D341Med (cell line): ENCODE data around the gene ZNF469.

Experiments used
- DNase-seq: peaks from one replicate; pipeline ENCODE4 v3.0.0; 2012; ENCODE audit warnings: low spot score

ZNF469 gene

DNA sequence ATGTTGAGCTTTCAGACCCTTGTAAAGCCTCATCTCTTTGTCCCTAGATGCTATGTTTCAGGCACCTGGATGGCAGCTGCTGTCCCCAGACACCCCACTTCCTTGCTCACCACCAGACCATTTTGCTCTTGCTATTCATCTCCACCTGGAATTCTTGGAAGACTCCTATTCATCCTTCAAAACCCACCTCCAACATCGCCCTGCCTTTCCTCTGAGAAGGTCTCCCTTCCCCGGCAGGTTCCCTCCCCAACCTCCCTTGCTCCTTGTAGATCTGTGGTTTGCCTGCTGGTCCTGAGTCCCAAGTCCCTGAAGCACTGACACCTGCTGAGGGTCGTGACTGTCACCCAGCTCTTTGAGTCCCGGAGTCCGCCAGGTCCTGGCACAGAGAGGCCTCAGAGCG, 9.9 kb downstream of the ZNF469 start:
- DNase-seq = no peak

DNA sequence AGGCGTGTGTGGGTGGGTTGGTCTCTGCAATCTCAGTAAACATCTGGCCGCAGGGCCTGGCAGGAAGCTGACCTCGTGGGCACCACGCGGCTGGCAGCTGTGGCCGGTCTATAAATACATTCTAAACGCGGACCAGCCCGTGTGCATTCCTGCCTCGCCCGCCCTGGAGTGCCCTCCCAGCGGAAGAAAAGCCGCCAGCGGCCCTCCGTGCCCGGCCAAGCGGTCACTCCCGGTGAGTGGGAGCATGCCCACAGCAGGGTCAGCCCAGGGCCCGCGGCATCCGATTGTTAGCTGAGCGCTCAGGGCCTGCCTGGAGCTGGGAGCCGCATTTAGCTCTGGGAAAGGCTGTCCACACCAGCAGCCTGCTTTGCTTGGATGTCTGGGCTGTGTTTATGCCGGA, 10.3 kb downstream of the ZNF469 start:
- DNase-seq = no peak

DNA sequence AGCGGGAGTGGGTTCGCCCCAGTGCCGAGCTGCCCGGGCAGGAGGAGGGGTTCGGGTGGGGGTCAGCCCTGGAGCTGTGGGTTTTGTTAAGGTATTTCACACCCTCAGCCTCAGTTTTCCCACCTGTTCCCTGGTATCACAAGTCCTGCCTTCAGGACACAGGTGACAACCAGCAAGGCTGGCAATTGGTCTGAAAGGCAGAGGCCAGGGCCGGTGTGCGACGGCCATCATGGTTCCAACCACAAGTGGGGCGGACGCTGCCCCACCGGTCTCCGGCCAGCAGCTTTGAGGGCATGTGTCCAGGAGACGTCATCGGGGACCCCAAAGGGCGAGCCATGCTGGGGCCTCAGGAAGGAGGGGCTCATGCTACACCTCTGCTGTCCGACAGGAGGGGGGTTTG, 10.8 kb downstream of the ZNF469 start:
- DNase-seq = no peak

DNA sequence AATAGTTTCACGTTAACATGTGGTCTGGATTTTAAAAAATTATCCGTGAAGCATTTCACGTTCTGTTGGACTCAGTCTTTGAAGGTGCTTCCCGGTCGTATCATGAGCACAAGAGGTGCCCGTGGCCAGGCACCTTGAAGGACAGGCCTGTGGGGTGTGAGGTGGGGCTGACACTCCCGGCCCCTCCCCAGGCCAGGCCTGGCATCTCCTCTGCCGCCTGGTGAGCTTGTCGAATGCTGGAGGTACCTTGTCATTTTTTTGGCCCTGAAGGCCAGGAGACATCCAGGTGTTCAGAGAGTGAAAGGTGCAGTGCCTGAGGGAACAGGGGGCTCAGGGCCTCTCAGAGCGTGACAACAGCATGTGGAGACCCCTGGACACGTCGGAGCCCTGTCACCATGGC, 11.7 kb downstream of the ZNF469 start:
- no peak for DNase-seq

DNA sequence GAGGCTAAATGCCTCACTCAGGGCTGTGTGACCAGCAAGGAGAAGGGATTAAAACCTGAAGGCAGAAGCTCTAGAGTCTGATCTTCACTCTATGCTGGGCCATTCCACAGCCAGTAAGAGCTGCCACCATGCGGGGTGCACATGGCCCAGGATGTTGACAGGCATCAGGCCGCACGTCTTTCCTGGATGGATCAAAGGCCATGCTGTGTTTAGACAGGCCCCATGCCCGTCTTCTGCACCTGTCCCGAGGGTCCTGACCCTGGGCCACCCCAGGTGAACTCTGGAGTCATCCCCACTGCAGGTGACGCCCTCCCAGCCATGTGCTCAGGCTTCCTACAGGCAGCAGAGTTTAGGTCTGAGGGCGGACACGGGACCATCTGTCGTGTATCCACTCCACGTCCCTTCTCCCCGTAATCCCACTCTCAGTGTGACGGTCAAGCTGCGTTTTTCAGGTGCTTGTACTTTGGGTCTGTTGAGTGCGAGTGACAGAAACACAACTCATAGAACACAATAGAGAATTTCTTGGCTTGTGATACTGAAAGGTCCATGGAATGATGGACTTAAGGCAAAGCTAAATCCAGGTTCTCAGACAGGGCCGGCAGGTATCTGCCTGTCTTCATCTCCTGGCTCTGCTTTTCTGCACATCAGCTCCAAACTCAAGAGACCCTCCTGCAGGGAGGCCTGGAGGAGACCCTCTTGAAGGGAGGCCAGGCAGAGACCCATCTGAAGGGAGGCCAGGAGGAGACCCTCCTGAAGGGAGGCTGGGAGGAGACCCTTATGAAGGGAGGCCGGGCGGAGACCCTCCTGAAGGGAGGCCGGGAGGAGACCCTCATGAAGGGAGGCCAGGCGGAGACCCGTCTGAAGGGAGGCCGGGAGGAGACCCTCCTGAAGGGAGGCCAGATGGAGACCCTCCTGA, 13.2 kb downstream of the ZNF469 start:
- DNase-seq = no peak

DNA sequence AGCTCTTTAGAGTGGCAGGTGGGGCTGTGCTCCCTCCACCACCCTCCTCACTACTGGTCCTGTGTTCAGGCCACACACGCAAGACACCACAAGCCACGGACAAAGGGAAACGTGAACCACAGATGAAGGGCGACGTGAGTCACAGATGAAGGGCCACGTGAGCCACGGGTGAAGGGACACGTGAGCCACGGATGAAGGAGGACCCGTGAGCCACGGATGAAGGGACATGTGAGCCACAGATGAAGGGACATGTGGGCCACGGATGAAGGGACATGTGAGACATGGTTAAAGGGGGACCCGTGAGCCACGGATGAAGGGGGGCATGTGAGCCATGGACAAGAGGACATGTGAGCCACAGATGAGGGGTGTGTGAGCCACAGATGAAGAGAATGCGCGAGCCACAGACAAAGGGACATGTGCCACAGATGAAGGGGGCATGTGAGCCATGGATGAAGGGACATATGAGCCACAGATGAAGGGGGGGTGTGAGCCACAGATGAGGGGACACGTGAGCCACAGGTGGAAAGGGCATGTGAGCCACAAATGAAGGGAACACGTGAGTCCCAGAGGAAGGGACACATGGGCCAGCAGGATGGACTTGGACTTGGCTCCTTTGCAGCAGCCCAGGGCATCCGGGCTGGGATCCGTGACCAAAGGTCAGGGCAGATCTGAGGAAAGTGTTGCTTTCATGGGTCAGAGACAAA, 15.6 kb downstream of the ZNF469 start:
- DNase-seq = no peak

DNA sequence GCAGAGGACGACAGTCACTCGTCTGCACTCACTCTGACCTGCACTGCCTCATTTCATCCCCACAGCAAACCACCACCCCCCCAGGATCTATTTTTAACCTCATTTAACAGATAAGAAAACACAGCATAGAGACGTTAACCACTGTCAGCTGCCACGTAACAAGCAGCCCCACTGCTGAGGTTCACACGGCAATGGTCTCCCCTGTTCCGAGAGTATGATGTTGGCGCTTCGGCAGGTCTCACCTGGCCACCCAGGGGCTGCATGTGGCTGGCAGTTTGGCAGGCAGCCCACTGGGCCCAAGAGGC, 16.1 kb downstream of the ZNF469 start:
- DNase-seq = no peak

DNA sequence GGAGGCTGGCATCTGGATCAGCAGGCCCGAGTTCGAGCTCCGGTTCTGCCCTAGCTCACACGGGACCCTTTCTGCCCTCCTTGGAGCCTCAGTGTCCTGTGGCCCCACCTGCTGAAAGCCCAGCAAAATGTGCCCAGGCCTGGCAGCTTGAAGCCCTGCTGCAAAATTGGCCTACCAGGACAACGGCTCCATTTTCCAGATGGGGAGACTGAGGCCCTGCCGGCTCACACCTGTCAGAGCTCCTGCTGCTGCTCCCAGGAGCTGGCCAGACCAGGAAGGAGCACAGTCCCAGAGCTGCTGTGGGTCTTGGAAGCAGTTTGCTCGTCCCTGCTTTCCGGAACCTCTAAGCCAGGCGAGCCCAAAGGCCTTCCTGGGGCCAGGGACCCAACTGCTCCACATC, 17.4 kb downstream of the ZNF469 start:
- no peak for DNase-seq

DNA sequence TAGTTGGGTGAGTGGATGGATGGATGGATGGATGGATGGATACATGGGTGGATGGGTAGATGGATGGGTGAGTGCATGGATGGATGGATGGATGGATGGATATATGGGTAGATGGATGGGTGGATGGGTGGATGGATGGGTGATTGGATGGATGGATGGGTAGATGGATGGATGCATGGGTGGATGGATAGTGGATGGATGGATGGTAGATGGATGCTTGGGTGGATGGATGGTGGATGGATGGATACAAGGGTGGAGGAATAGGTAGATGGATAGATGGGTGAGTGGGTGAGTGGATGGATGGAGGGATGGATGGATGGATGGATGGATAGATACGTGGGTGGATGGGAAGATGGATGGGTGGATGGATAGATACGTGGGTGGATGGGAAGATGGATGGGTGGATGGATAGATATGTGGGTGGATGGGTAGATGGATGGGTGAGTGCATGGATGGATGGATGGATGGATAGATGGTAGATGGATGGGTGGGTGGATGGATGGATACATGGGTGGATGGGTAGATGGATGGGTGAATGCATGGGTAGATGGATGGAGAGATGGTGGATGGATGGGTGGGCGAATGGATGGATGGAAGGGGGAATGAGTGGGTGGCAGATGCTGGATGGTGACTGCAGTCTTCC, 19.0 kb downstream of the ZNF469 start:
- no peak for DNase-seq

DNA sequence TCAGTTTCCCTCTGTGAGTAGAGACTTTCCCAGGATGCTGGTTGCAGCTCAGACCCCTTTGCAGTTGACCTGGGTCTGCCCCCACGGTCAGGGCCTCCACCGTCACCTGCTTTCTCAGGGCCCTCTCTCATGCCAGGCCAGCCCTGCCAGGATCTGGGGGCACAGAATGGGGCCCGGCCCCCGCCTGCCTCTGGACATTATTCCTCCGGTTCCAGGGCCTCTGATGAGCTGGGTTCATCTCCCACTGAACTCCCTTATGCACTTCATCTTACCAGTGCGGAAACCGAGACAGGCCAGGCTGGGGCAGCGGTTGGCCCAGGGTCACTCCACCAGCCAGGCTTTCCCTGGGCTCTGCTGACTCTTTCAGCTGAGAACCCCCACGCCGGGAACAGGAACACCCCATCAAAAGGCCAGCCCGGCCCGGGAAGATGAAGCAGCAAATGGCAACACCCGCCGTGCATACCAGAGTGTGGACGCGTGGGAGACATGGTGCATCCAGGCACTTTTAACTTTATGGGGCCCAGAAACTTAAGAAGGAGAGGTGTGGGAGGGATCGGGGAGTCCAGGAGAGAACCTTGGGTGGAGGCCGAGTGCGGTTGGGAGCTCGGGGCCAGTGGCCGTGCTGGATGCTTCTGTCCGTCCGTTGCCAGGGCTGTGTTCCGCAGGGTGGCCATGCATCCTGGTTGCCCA, 19.9 kb downstream of the ZNF469 start:
- DNase-seq = no peak

DNA sequence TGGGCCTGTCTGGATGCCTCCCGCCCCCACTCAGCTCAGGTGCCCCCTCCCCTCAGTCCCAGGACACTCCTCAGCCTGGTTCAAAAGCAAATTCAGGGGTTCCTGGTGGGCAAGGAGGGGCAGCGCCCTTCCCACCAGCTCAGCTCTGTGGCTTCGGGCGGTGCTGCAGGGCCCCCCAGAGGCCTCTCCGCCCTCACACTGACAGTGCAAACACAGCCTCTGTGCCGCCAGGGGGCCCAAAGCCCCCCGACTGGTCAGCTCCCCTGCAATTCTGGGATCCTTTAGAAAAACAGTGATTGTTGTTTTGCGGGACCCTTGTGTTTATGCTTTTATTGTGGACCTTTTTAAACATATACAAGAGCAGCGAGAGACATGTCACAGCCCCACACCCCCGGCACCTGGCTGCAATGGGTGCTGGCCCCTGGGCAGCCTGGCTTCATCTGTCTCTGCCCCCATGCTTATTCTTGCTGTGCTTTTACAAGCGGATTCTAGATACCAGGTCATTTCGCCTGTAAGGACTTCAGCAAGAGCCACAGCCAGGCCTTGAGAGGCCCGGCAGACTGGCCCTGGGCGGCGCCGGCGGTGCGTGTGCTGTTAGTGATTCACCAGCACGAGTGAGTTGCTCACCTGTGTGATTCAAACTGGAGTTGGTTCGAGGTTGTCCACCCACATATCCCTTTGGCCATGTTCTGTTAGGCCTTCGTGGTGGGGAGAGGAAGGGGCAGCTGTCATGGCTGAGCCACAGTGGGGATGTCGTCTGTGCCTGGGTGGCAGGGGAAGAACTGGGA, 21.2 kb downstream of the ZNF469 start:
- DNase-seq = no peak

DNA sequence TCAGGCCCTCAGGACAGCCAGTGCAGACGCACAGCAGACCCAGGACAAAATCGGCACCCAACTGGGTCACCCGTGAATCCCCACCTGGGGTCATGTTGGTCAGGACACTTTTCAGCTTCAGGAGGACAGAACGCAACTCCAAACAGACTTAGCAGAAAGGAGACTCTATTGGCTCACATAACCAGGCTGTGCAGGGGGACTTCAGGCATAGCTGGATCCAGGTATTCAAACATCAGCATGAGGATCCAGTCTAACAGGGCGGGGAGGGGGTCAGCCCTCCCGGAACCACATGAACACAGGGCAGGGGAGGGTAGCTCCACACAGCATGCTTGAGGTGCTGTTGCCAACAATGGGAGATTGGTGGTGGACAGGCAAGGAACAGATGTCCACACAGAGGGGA, 22.0 kb downstream of the ZNF469 start:
- no peak for DNase-seq

DNA sequence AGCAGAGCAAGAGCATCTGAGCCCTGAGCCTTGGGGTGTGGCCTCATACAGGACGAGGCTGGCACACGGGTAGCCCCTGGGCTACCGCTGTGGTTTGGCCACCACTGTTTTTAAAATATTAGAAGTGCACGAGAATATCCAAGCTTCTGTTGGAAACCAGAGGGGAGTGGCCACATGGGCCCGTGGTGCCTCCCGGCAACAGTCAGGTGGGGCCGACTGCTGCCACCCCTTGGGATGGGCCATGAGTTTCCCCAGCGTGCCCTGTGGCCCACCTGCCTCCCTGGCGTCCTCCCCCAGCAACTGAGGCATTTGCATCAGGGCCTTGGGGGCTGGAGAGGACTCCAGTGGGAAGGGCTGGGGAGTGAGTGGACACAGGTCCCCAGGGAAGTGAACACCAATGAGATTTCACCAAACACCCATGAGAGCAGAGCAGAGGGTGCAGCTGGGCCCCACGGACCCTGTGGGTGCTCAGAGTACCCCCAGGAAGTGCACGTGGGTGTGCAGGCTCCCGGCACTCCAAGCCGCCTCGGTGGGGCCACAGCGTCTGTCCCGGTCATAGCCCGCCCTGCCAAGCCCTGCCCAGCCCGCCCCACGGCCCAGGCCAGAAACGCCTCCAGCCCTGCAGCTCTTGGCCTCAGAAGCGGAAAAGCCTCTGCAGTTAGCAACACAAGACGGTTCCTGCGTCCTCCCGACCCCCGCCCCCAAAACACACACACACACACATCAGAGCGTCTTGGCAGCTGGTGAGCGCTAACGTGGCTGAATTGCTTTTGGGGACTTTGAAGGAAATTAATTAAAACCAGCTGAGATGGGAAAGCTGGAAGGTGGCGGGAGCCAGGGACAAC, 22.7 kb downstream of the ZNF469 start:
- no peak for DNase-seq

DNA sequence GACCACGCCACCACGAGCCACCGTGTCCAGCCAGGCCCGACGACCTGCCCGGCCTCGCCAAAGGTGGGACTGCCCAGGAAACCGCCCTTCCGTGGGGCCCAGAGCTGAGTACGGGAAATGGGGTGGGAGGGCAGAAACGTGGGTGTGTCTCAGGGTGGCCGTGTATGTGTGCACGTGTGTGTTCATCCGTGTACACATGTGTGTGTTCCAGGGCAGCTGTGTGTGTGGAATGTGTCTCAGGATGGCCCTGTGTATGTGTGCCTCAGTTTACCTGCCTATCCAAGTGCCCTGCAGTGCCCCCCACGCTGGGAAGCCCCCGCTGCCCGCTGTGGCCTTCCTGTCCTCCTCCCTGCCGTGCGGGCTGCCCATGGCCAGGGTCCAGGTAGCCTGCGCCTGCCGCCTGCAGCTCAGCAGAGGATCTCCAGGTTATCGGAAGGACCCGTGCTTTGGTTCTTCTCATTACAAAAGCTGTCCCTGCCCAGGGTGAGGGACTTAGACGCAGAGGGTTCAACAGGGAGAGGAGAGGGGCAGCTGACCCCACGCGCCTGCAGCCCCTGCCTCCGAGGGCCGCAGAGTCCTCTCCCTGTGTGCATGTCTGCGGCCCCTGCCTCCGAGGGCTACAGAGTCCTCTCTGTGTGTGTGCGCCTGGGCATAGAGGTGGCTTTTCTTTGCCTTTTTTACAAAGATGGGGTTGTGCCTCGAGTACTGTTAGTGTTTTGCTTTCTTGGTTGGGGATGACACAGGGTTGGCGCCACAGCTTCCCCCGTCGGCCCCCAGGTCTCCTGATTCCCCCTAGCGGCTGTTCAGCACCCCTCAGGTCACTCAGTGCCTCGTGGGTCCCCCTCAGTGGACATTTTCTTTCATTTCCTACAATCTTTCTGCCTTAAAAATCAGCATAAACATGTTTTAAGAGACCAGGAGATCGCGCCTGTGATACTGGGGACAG, 23.6 kb downstream of the ZNF469 start:
- DNase-seq = no peak

DNA sequence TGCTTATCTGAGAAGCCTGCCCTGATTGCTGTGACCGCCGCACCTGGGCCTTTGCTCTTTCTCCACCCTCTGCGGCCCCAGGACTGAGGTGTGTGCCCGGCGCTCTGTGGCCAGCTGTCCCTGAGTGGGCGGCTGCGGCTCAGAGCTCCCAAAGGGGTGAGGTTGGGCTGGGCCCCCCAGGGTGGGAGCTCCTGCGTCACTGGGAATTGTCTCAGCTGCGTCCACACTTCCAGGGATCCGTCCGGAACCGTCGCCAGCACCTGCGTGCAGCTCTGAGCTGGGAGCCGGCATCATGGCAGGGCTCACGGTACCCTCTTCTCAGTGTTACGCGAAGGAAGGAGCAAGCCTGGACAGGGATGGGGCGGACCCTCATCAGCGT, 24.3 kb downstream of the ZNF469 start:
- no peak for DNase-seq

DNA sequence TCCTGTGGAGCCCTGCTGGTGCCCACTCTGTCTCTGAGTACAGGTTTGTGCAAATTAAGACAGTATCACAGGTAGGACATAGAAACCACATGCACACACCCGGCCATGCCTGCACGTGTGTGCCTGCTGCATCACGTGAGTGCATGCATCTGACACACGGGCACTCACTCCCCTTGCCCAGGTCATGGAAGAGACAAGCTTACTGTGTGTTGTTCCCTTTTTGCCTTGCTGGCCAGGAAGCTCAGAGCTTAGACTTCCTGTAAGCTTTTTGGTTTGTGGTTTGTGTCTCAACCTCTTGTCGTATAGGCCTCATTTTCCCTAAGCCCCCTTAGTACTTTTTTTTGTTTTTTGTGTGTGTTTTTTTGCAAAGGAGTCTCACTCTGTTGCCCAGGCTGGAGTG, 25.0 kb downstream of the ZNF469 start:
- no peak for DNase-seq

DNA sequence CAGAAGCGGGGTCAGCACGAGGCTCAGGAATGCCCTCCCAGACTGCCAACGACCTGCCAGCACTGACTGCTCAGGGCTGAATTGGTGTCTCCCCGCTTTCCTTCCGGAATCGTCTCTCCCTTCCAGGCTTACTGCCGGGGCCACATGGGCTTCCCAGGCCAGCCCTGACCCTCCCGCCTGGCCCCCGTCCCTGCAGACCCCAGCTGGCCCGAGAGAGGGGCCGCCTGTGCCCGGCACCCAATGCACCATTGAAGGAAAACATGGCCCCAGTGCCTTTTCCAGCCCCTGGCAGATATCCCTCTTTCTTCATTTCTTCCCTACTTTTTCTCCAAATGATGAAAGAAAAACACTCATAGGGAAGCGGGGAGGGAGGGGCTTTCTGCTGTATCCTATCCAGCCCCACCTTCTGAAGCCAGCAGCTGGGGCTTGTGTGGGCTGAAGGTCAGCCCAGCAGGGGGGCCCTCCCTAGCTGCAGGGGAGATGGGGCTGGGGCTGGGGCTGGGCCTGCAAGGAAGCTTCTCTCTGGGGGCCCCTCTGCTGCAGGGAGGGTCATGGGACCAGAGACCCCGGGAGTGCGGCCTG, 25.9 kb downstream of the ZNF469 start:
- no peak for DNase-seq

DNA sequence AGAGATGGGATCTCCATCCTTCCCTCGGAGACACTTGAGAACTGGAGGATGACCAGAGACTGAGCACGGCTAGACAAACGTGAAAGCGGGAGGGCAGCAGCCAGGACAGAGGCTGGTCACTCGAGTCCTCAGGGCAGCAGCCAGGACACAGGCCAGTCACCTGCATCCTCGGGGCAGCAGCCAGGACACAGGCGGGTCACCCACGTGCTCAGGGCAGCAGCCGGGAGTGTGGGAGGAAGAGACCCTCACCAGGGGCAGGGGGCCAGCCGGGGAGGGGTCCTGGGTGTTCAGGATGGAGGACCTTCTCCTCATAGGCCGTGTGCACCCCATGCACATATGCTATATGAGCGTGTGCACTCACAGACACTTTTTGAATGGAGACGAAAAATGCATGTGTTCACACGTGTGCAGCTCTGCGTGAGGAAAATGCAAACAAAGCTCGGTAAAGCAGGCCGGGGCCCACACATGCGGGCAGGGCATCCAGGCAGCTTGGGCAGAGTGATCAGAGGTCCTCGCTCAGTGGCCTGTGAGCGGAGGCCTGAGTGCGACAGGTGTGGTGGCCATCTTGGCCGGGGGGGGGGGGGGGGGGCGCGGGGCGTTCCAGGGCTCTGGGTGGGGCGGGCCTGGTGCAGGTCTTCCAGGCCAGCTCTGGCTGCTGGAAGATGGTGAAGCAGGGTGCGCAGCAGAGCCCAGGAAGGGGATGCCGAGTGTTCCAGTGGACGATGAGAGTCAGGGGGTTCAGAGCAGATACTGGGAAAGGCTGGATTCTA, 26.7 kb downstream of the ZNF469 start:
- no peak for DNase-seq
